IgD-negative memory B cell (primary cell): ENCODE measurements around the gene SEC14L6. TPM values are rescaled to one million over a fixed set of nuclear protein-coding genes. Genes with fewer than 3 reads are reported as not detected.
A peak's percentile ranks its signal among the peaks of the same experiment; 100 is the strongest.
"Not testable (repeated sequence)": the region's sequence is repeated elsewhere in the genome, so short reads cannot be mapped to it uniquely, and the experiment has no call there.

Source experiments
- H3K27ac Mint-ChIP-seq, 3 donors: one replicate each; pipeline ENCODE4 v1.8.0; 2020 to 2022; ENCODE audit warnings: mild to moderate bottlenecking in 3 of 3, mixed read lengths in 3 of 3, moderate library complexity in 1 of 3
- H3K27me3 Mint-ChIP-seq: one replicate; pipeline ENCODE4 v1.8.0; 2021; ENCODE audit warnings: mixed read lengths
- H3K36me3 Mint-ChIP-seq: one replicate; pipeline ENCODE4 v1.8.0; 2020; ENCODE audit warnings: mild to moderate bottlenecking, mixed read lengths
- H3K4me1 Mint-ChIP-seq, 3 donors: one replicate each; pipeline ENCODE4 v1.8.0; 2020 to 2022; ENCODE audit warnings: mixed read lengths in 3 of 3, mild to moderate bottlenecking in 1 of 3
- H3K4me3 Mint-ChIP-seq, 4 donors: one replicate each; pipeline ENCODE4 v1.8.0; 2020 to 2022; ENCODE audit warnings: mild to moderate bottlenecking in 4 of 4, mixed read lengths in 4 of 4, moderate library complexity in 3 of 4
- H3K9me3 Mint-ChIP-seq, 3 donors: one replicate each; pipeline ENCODE4 v1.8.0; 2020 to 2021; ENCODE audit warnings: mixed read lengths in 3 of 3, mild to moderate bottlenecking in 1 of 3
- polyA plus RNA-seq: library from polyadenylated mRNA; unstranded; fragments of 300-500 nt; fragmentation: Illumina TruSeq; gene quantifications from one replicate; pipeline ENCODE4 v1.2.3, GENCODE V29; 2021

Gene SEC14L6
- polyA plus RNA-seq: not detected

- H3K36me3 Mint-ChIP-seq: no peaks in the 10 kb centered on the region
- no peak within 1 kb of the TSS for H3K4me3 Mint-ChIP-seq
- peaks cover 0 to 3% (median 1%) of the 10 kb centered on the region in 3 donors for H3K4me1 Mint-ChIP-seq
- no peaks in the 10 kb centered on the region for H3K9me3 Mint-ChIP-seq
- H3K27me3 Mint-ChIP-seq: peaks cover 33% of the 10 kb centered on the region
- H3K27ac Mint-ChIP-seq: peak within 1 kb of the TSS in 1 of 3 donors; percentile 67
These were observed at the start of gene SEC14L6 for GRCh38 chr22:30546616-30547015. Gene SEC14L6, minus strand, starts transcription at chr22:30546741. Its CDS starts 59 bp downstream, at chr22:30546682.

- H3K4me3 Mint-ChIP-seq: no peak overlapping the region
- H3K27me3 Mint-ChIP-seq: peaks cover 1% of the 10 kb centered on the region
- no peaks in the 10 kb centered on the region for H3K9me3 Mint-ChIP-seq
- no peaks in the 10 kb centered on the region for H3K36me3 Mint-ChIP-seq
- no peak overlapping the region for H3K27ac Mint-ChIP-seq
- peaks cover 0 to 1% (median 0%) of the 10 kb centered on the region in 3 donors for H3K4me1 Mint-ChIP-seq
These were observed 49.7 kb upstream of the SEC14L6 start for GRCh38 chr22:30596199-30596598.

- not testable (repeated sequence) for H3K4me1 Mint-ChIP-seq, H3K27ac Mint-ChIP-seq, H3K4me3 Mint-ChIP-seq, H3K36me3 Mint-ChIP-seq, H3K9me3 Mint-ChIP-seq, H3K27me3 Mint-ChIP-seq
These were observed 45.8 kb upstream of the SEC14L6 start for GRCh38 chr22:30592360-30592713.

GRCh38 chr22:30591588-30592359 is 45.2 kb upstream of the SEC14L6 start, which contains the start of gene PES1:
Gene PES1, minus strand, starts transcription at chr22:30591910. Its CDS starts 77 bp downstream, at chr22:30591833.
- Mint-ChIP-seq H3K9me3 (no peaks in the 10 kb centered on the region), H3K4me3 (no peak within 1 kb of the TSS), H3K4me1 (peaks cover 0 to 7% (median 0%) of the 10 kb centered on the region in 3 donors)

GRCh38 chr22:30591191-30591587 is 44.6 kb upstream of the SEC14L6 start:
- no peak overlapping the region for H3K27ac Mint-ChIP-seq
- H3K4me3 Mint-ChIP-seq: no peak overlapping the region
- peaks cover 0 to 7% (median 0%) of the 10 kb centered on the region in 3 donors for H3K4me1 Mint-ChIP-seq
- H3K27me3 Mint-ChIP-seq: peaks cover 1% of the 10 kb centered on the region
- peaks cover 8% of the 10 kb centered on the region for H3K36me3 Mint-ChIP-seq
- H3K9me3 Mint-ChIP-seq: no peaks in the 10 kb centered on the region

More at GRCh38 chr22:30591588-30592359, 45.2 kb upstream of the SEC14L6 start, which contains the start of gene PES1:
- Mint-ChIP-seq H3K27ac (no peak within 1 kb of the TSS), H3K27me3 (peaks cover 1% of the 10 kb centered on the region), H3K36me3 (peaks cover 5% of the 10 kb centered on the region)

- Mint-ChIP-seq H3K4me1 (peaks cover 0 to 7% (median 0%) of the 10 kb centered on the region in 3 donors), H3K27ac (no peak overlapping the region), H3K27me3 (no peaks in the 10 kb centered on the region), H3K9me3 (no peaks in the 10 kb centered on the region), H3K36me3 (peaks cover 12% of the 10 kb centered on the region), H3K4me3 (peak overlapping the region in 1 of 4 donors; percentile 20)
These were observed 39.9 kb upstream of the SEC14L6 start for GRCh38 chr22:30586414-30586813.

GRCh38 chr22:30584441-30584840 is 37.9 kb upstream of the SEC14L6 start:
- H3K9me3 Mint-ChIP-seq: no peaks in the 10 kb centered on the region
- H3K4me1 Mint-ChIP-seq: no peaks in the 10 kb centered on the region
- no peak overlapping the region for H3K27ac Mint-ChIP-seq
- no peak overlapping the region for H3K4me3 Mint-ChIP-seq
- peaks cover 14% of the 10 kb centered on the region for H3K36me3 Mint-ChIP-seq
- no peaks in the 10 kb centered on the region for H3K27me3 Mint-ChIP-seq

- H3K27ac Mint-ChIP-seq: no peak overlapping the region
- peaks cover 0 to 2% (median 0%) of the 10 kb centered on the region in 3 donors for H3K4me1 Mint-ChIP-seq
- no peaks in the 10 kb centered on the region for H3K9me3 Mint-ChIP-seq
- H3K27me3 Mint-ChIP-seq: no peaks in the 10 kb centered on the region
- H3K36me3 Mint-ChIP-seq: peaks cover 22% of the 10 kb centered on the region
- no peak overlapping the region for H3K4me3 Mint-ChIP-seq
These were observed 36.4 kb upstream of the SEC14L6 start for GRCh38 chr22:30582788-30583545.

GRCh38 chr22:30582051-30582450 is 35.5 kb upstream of the SEC14L6 start:
- H3K27ac Mint-ChIP-seq: no peak overlapping the region

GRCh38 chr22:30580896-30581295 is 34.4 kb upstream of the SEC14L6 start:
- H3K27me3 Mint-ChIP-seq: no peaks in the 10 kb centered on the region
- H3K27ac Mint-ChIP-seq: no peak overlapping the region
- peaks cover 0 to 2% (median 0%) of the 10 kb centered on the region in 3 donors for H3K4me1 Mint-ChIP-seq
- no peaks in the 10 kb centered on the region for H3K9me3 Mint-ChIP-seq
- no peak overlapping the region for H3K4me3 Mint-ChIP-seq
- H3K36me3 Mint-ChIP-seq: peaks cover 20% of the 10 kb centered on the region

More at GRCh38 chr22:30582051-30582450, 35.5 kb upstream of the SEC14L6 start:
- no peak overlapping the region for H3K4me3 Mint-ChIP-seq
- H3K9me3 Mint-ChIP-seq: no peaks in the 10 kb centered on the region
- peaks cover 0 to 2% (median 0%) of the 10 kb centered on the region in 3 donors for H3K4me1 Mint-ChIP-seq
- no peaks in the 10 kb centered on the region for H3K27me3 Mint-ChIP-seq
- H3K36me3 Mint-ChIP-seq: peaks cover 18% of the 10 kb centered on the region

- Mint-ChIP-seq H3K27me3 (peaks cover 3% of the 10 kb centered on the region), H3K4me3 (no peak overlapping the region), H3K27ac (no peak overlapping the region), H3K36me3 (peaks cover 19% of the 10 kb centered on the region), H3K4me1 (peaks cover 0 to 4% (median 2%) of the 10 kb centered on the region in 3 donors), H3K9me3 (no peaks in the 10 kb centered on the region)
These were observed 31.9 kb upstream of the SEC14L6 start for GRCh38 chr22:30578481-30578880.

GRCh38 chr22:30575859-30576258 is 29.3 kb upstream of the SEC14L6 start:
- Mint-ChIP-seq H3K4me3 (no peak overlapping the region), H3K9me3 (no peaks in the 10 kb centered on the region), H3K36me3 (peaks cover 19% of the 10 kb centered on the region), H3K4me1 (peaks cover 0 to 4% (median 2%) of the 10 kb centered on the region in 3 donors), H3K27me3 (peaks cover 3% of the 10 kb centered on the region), H3K27ac (no peak overlapping the region)

GRCh38 chr22:30574997-30575671 is 28.6 kb upstream of the SEC14L6 start:
- Mint-ChIP-seq H3K4me1 (peaks cover 0 to 4% (median 2%) of the 10 kb centered on the region in 3 donors), H3K27me3 (peaks cover 3% of the 10 kb centered on the region), H3K9me3 (no peaks in the 10 kb centered on the region), H3K4me3 (peak overlapping the region in 1 of 4 donors; percentile 66), H3K27ac (no peak overlapping the region), H3K36me3 (peaks cover 16% of the 10 kb centered on the region)

- H3K27me3 Mint-ChIP-seq: peaks cover 4% of the 10 kb centered on the region
- no peak within 1 kb of the TSS for H3K27ac Mint-ChIP-seq
- peak within 1 kb of the TSS in 1 of 4 donors; percentile 66 for H3K4me3 Mint-ChIP-seq
- H3K4me1 Mint-ChIP-seq: peaks cover 0 to 4% (median 2%) of the 10 kb centered on the region in 3 donors
- H3K36me3 Mint-ChIP-seq: peaks cover 15% of the 10 kb centered on the region
- H3K9me3 Mint-ChIP-seq: peaks cover 0 to under 1% (median 0%) of the 10 kb centered on the region in 3 donors
These were observed 27.8 kb upstream of the SEC14L6 start, which contains the start of gene GAL3ST1 for GRCh38 chr22:30574095-30574981. Gene GAL3ST1, minus strand, starts transcription at chr22:30574665. Its CDS starts 17,273 bp downstream, at chr22:30557392.
